ENCODE data around the gene LENEP.

GRCh38 chr1:155024315-155024714 lies 30.9 kb downstream of the LENEP start:
- no peak for TF ChIP-seq CTCF (IDR thresholded peaks at IDR 0.05)
- TF ChIP-seq POLR2AphosphoS5 (IDR thresholded peaks at IDR 0.05) = no peak
- no peak for TF ChIP-seq POLR2A (IDR thresholded peaks at IDR 0.05)
